GM19025 (cell line): ENCODE measurements around the gene TNFAIP3.

ENCODE experiments used
- ATAC-seq: cut with Tn5 transposase; IDR thresholded peaks from one replicate; pipeline ENCODE4 v1.9.1; 2021; ENCODE audit warnings: mild to moderate bottlenecking, low read depth, moderate library complexity; ENCODE audit not compliant: unreplicated experiment

Gene TNFAIP3

DNA sequence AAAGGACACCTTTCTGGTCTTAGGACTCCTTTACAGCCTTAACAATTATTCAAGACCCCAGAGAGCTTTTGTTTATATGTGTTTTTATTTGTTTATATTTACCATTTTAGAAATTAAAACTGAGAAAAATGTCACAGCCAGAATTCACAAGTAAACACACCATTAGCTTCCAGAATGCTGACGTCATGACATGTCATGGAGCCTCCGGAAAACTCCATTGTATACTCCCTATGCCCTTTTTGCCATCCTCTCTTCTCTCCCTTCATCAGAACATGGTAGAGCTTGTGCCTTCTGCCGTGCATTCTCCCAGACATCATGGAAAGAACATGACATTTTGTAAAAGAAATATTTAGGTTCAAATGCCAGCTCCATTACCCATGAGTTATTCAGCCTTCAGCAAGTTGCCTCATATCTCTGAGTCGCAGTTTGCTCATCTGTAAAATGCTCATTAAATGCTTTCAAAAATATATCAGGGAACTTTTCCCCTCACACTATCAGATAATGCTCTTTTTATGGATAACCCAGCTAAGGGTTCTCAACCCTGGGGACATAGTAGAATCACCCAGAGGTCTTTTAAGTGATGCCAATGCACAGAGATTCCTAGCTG, 27.8 kb downstream of the TNFAIP3 start:
- ATAC-seq = no peak

DNA sequence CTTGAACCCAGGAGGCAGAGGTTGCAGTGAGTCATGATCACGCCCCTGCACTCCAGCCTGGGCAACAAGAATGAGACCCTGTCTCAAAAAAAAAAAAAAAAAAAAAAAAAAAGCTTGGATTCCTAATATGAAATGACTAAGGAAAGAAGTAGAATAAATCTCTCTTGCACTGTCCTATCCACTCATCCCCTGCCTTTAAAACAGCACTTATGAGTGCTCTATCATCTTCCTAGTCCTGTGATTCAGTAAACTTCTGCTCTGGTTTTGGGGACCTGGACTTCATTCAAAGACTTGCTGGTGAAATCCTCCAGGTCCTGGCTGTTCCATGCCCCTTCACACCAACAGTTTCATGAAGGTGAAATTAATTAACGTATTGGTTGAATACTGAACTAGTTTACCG, 29.6 kb downstream of the TNFAIP3 start:
- no peak for ATAC-seq

DNA sequence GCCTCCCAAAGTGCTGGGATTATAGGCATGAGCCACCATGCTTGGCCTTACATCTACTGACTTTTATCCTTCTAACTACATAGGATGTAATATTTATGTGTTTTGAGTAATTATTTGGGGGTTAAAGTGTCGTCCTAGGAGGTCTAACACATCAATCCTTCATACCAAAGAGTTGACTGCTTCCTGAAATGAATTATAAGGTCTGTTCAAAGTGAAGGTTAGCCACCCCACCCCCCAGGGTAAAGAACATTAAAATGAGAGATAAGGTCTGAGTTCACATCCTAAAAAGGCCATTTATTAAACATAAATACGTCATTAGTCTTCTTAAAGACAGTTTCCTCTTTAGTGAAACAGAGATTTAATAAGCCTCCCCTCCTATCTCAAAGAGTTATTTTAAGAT, 33.8 kb downstream of the TNFAIP3 start:
- no peak for ATAC-seq

DNA sequence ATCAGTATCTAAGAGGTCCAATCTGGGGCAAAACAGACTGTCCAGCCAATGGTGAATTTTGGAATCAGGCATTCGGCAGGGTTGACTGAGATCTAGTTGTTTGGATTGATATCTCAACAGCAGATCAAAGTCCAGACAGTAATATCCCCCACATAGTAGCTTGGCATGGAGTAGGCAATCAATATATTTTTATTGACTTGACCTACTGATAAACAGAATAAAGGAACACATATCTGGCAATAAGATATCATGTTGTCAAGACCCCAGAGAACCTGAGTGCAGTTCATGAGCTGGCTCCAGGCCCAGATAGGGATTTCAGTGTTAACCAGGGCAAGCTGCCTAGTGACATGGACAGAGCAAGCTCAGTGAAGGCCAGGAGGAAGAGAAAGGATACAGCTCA, 34.4 kb downstream of the TNFAIP3 start:
- ATAC-seq = no peak

DNA sequence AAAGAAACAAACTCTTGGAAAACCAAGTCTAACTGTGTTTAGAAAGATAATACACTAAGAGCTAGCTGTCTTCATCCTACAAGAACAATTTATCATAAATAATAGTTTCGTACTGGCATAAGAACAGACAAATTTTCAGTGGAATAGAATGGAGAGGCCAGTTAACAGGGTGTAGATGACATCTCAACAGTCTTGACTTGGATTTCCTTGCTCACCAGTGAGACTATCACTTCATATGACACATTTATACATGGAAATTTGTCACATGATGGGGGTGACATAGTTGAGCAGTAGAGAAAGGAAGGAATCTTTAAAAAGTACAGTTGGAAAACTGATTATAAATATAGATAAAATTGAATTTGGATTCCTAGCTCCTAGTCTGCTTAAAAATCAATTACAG, 35.6 kb downstream of the TNFAIP3 start:
- no peak for ATAC-seq

DNA sequence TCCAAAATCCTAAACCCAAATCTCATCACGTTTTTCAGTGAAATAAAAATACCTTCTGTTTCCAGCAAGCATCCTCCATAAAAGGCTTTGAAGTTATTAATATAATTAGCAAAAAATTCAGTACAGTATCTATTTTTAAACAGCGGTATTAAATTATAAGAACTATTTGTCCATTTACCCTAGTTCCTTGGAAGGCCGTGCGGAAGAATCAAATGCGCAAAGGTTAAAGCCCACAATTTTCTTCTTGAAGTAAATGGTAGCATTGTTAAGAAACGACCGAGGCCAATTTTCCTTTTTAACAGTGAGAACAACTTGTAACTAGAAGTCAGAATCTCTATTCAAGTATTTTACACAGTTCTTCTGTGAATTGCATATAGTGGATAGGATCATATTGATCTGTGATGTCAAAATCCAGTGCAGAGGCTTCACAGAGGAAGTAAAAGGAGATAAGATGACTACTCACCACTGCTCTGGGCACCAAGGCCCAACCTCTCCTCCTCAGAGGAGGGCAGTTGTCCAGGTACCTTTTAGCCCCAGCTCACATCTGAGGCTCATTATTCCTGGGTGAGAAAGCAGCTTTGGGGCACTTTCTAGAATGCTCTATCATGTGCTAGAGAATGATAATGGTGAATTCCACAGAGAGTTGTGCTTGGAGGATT, 36.3 kb downstream of the TNFAIP3 start:
- ATAC-seq = no peak

DNA sequence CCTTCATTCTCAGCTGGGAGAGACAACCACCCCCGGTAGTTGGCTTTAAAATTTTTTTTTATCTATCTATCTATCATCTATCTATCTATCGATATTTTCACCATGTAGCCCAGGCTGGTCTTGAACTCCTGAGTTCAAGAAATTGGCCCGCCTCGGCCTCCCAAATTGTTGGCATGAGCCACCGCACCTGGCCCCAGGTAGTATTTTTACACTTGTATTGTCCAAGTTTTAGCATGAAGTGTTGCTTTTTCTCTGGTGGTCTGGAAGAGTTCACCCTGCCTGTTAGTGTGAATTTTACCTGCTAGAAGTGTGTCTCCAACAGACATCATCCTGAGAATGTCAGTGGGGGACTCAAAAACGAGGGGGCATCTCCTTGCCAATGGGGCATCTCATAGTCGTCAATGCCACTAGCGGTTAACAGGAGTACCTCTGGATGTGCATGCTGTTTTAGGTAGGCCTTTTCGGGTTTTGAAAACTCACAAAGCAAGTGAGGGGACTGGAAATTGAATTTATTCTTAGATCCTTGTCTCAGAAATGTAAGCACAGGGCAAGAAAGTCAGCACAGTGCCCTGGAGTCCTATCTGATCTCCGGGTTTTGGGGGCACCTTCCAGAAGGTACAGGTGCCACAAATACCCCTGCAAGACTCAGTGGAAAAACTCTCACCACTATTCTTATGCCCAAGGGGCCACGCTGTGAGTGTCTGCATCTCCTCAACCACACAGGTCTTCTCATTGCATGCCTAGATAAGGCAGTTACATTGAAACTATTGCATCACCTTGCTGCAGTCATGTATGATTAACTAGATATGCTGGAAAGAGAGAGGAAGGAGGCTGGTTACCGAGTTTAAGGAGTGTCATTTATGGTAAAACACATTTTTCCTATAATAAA, 37.1 kb downstream of the TNFAIP3 start:
- ATAC-seq = peak; percentile 78

DNA sequence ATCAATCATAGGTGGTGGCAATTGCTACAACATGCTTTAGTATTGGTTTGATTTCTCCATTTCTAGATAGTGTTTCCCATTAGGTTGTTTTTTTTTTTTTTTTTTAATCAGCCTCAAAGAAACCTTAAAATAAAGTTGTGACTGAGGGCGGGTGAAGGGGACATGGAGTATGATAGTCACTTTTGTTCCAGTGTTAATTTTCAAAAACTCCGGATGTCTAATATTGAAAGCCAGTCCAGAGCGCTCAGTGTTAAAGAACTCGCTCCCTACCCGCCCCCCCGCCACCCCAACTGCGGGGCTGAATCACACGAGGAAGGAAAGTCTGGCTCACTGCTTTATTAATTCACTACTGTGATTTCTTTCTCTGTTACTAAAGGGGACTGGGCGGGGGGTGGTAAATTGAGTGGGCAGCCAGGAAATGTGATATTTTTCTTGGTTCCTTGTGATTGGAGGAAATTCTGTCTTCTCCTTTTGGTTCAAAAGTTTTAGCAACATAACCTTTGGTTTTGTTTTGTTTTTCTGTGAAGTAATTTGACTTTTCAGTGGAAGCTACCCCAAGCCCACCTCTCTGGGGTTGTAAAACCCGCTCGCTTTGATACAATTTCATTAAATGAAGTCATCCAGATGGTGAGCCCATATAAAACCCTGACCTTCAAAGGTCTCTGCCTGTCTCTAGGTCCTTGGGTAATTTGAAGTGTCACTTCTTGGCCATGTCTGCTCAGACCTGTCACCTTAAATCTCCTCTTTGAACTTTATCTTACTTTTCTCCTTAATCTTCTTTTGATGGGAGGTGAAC, 38.0 kb downstream of the TNFAIP3 start:
- peak; percentile 45 for ATAC-seq

DNA sequence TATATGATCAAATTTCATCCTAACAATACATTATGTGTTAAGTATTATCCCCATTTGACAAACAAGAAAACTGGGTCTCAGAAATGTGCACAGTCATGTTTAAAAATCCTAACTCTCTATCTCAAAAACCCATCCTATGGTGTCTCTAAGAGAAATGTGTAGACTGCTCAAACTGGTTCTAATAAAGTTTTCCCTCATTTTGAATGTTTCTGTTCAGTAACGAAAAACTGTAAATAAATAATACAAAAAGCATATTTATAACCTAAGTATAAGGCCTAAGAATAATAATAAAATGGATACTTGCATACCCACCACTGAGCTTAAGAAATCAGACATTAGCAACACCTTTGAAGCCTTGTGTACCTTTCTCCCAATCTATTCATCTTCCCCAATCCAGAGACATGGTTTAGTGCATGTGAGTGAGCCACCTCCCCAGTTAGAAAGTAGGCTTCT, 39.0 kb downstream of the TNFAIP3 start:
- ATAC-seq = no peak

DNA sequence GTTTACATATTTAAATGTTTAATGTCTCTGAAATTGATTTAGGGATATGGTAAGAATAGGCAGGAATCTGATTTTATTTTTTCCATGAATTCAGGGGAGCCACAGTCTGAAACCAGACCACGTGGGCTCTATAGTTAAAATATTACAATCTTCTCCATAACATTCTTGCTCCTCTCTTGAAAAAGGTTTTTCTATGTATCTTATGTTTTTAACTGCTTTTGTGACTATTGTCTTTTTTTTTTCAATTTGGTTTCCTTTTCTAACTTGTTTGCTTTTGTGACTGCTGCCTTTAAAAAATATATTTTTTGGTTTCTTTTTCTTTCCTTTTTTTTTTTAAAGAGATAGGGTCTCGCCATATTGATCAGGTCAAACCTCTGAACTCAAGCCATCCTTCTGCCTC, 40.1 kb downstream of the TNFAIP3 start:
- no peak for ATAC-seq

DNA sequence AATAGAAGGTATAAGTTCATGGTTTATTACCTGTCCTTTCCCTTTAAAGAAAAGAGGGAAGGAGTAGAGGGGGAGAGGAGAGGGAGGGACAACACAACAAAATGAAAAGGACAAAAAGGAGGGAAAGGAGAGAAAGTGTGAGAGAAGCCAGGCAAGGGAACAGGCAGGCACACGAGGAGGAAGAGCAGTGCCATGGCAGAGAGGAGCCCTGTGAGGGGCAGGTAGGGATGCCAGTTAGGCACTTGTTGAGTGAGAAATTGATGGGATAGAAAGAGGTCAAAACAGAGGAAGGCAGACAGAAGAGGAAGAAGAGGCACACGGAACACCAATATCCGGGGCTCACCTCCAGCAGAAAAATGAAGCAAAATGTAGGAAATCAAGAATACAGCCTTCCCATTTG, 42.5 kb downstream of the TNFAIP3 start:
- no peak for ATAC-seq

DNA sequence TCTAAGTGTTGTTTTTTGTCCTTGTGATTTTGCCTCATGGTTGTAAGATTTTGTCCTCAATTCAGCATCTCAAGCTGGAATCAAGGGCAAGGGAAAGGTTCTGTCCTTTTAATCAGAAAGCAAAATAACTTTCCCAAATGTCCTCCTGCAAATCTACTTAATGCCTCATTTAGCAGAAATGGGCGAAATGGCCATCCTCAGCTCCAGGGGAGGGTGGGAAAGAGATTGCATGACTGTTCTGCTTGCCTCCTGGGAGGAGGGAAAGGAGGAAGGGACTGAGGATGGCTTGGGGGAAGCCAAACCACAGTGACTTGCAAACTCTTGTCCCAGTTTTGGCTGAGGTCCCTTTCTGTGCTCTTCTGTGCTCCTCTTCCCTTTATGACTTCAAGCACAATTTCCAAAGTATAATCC, 43.4 kb downstream of the TNFAIP3 start:
- ATAC-seq = no peak

DNA sequence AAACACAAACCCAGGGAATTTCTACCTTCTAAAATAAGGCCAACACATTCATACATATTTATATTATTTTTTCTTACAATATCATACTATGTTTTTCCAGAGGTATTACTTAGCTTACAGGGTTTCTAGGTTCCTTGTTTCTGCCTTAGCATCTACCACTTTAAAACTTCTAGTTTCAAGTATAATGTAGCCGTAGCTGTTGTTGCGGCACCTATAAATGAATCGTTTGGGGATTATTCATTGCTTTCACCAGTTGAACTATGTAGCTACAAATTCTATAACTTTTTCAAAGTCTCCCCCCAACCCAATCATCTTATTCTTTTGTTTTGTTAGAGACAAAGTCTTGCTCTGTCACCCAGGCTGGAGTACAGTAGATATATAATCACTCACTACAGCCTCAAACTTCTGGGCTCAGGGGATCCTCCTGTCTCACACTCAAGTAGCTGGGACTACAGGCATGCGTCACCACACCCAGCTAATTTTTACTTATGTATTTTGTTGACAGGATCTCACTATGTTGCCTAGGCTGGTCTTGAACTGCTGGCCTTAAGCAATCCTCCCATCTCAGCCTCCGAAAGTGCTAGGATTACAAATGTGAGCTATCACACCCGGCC, 43.9 kb downstream of the TNFAIP3 start:
- ATAC-seq = no peak

DNA sequence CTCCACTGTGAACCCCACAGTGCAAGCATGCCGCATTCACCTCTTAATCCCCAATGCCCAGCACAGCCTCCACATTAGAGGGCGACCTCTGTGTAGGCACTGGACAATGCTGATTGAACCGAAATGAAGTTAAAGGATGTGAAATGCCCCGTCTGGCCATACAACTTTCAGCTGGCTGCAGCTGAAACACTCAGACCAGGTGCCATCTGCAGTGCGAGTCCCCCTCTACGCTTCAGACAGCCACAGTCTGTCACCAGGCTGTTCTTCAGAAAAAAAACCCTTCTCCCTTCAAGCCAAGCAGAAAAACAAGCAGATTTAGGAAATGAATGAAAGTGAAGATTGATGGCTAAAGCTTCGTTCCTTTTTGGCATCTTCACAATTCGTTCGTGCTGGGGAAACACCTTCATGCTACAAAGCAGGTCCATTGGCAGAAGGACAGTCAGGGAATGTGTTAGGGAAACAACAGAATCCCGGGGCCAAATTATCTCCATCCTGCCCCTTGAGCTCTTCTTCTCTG, 44.7 kb downstream of the TNFAIP3 start:
- ATAC-seq = no peak

DNA sequence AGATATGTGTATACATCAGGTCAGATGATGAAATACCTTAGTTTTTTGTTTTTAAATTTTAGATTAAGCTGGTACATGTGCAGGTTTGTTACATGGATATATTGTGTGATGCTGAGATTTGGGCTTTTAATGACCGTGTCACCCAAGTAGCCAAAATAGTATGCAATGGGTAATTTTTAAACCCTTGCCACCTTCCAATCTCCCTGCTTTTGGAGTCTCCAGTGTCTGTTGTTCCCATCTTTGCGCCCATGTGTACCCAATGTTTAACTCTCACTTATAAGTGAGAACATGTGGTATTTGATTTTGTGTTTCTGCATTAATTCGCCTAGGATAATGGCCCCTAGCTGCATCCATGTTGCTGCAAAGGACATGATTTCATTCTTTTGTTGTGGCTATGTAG, 45.8 kb downstream of the TNFAIP3 start:
- no peak for ATAC-seq

DNA sequence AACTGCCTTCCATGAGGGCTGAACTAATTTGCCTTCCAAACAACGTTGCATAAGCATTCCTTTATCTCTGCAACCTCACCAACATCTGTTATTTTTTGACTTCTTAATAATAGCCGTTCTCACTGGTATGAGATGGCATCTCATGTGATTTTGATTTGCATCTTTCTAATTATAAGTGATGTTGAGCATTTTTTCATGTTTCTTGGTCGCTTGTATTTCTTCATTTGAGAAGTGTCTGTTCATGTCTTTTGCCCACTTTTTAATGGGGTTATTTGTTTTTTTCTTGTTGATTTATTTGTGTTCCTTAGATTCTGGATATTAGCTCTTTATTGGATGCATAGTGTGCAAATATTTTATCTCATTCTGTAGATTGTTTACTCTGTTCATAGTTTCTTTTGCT, 46.4 kb downstream of the TNFAIP3 start:
- ATAC-seq = no peak

DNA sequence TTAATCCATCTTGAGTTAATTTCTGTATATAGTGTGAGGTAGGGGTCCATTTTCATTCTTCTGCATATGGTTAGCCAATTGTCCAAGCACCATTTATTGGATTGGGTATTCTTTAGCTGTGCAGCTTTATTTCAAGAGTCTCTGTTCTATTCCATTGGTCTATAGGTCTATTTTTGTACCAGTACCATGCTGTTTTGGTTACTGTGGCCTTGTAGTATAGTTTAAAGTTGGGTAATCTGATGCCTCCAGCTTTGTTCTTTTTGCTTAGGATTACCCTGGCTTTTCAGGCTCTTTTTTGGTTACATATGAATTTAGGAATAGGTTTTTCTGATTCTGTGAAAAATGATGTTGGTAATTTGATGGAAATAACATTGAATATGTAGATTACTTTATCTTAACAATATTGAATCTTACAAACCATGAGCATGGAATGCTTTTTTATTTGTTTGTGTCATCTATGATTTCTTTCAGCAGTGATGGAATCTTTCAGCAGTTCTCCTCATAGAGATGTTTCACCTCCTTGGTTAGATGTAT, 47.0 kb downstream of the TNFAIP3 start:
- no peak for ATAC-seq

DNA sequence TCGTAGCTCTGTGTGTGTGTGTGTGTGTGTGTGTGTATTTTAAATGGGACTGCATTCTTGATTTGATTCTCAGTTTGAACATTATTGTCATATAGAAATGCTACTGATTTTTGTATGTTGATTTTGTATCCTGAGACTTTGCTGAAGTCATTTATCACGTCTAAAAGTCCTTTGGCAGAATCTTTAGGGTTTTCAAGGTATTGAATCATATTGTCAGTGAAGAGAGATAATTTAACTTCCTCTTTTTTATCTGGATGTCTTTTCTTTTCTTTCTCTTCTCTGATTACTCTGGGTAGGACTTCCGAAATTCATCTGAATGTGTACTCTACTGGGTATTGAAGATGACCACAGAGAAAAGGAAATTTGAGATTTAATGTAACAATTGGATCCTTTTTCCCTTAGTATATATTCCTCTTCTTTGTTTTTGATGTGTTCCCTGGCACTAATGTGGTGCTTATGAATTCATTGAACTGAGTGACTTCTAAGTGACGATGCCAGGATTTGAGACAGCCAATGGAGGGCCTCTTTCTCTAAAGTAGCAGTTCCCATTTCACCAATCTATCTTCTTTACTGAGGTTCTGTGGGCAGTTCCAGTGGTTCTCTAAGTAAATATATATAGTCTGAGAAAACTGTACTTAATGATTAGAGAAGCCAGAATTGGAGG, 47.6 kb downstream of the TNFAIP3 start:
- no peak for ATAC-seq

DNA sequence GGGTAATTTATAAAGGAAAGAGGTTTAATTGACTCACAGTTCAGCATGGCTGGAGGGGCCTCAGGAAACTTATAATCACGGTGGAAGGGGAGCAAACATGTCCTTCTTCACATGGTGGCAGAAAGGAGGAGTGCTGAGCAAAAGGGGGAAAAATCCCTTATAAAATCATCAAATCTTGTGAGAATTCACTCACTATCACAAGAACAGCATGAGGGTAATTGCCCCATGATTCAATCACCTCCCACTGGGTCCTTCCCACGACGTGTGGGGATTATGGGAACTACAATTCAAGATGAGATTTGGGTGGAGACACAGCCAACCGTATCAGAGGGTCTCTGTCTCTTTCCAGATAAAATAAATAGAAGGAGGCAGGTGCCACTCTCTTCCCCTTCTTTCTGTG, 48.7 kb downstream of the TNFAIP3 start:
- no peak for ATAC-seq
